ENCODE data around the gene PGBD4. TPM values are rescaled to one million over a fixed set of nuclear protein-coding genes. Genes with fewer than 3 reads are reported as not detected.

Gene PGBD4
- polyA plus RNA-seq, 10 donors: 1.3 to 2.3 (median 1.5) TPM

Other genes with a start within 250 kb of the PGBD4 start
- gene CHRM5, start 133.6 kb upstream of the PGBD4 start, polyA plus RNA-seq (ENCODE audit: insufficient read length in 10 of 10): under 1 TPM in 9 of 10 donors, not detected in 1; 0.03 to 0.25 (median 0.11) TPM
- 10 to 100 TPM; 16.8 to 28.2 (median 21.7) TPM for gene AVEN, start 62.9 kb upstream of the PGBD4 start, polyA plus RNA-seq (ENCODE audit: insufficient read length in 10 of 10)
- gene EMC7, start 221 bp upstream of the PGBD4 start, polyA plus RNA-seq (ENCODE audit: insufficient read length in 10 of 10): 10 to 100 TPM; 43.8 to 55.4 (median 53.3) TPM
- 100 to 1,000 TPM in 5 of 10 donors, 10 to 100 TPM in 5; 59.8 to 146 (median 97.4) TPM for gene KATNBL1, start 108.0 kb downstream of the PGBD4 start, polyA plus RNA-seq (ENCODE audit: insufficient read length in 10 of 10)
- 10 to 100 TPM; 70.8 to 86.8 (median 79.4) TPM for gene EMC4, start 122.9 kb downstream of the PGBD4 start, polyA plus RNA-seq (ENCODE audit: insufficient read length in 10 of 10)
- 10 to 100 TPM; 11.8 to 25.1 (median 17.8) TPM for gene SLC12A6, start 235.7 kb downstream of the PGBD4 start, polyA plus RNA-seq (ENCODE audit: insufficient read length in 10 of 10)
- gene NOP10, start 241.1 kb downstream of the PGBD4 start, polyA plus RNA-seq (ENCODE audit: insufficient read length in 10 of 10): 100 to 1,000 TPM in 6 of 10 donors, 10 to 100 TPM in 4; 85.2 to 113 (median 101) TPM
- under 1 TPM in 3 of 10 donors, not detected in 7; 0.03 to 0.07 (median 0.05) TPM for gene NUTM1, start 241.2 kb downstream of the PGBD4 start, polyA plus RNA-seq (ENCODE audit: insufficient read length in 10 of 10)